ENCODE measurements around the gene PHF21A. TPM values are rescaled to one million over a fixed set of nuclear protein-coding genes. Genes with fewer than 3 reads are reported as not detected.

Gene PHF21A
- total and polyA plus RNA-seq, 2 of the 8 experiments (the other 6 are each of a cell fraction or from before 2014, with no cell fraction given), result 17.6 to 40.3 TPM

DNA sequence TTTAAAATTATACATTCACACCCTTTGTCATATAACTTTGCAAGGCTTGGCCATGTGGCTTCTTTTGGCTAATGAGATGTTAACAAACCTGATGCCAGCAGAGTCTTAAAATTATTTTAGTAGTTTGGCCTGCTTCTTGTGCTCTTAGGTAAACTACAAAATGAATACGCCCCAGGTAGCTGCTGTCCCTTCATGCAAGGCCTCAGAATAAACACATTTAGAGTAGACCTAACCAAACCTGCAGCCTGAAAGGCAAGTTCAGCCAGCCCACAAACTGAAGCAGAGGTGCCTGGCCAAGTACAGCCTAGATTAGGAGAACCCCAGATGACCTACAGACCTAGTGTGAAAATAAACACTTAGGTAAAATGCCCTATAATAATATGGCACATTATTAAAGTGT, 50.2 kb downstream of the PHF21A start (continued):
- TF ChIP-seq, protein P1, sequence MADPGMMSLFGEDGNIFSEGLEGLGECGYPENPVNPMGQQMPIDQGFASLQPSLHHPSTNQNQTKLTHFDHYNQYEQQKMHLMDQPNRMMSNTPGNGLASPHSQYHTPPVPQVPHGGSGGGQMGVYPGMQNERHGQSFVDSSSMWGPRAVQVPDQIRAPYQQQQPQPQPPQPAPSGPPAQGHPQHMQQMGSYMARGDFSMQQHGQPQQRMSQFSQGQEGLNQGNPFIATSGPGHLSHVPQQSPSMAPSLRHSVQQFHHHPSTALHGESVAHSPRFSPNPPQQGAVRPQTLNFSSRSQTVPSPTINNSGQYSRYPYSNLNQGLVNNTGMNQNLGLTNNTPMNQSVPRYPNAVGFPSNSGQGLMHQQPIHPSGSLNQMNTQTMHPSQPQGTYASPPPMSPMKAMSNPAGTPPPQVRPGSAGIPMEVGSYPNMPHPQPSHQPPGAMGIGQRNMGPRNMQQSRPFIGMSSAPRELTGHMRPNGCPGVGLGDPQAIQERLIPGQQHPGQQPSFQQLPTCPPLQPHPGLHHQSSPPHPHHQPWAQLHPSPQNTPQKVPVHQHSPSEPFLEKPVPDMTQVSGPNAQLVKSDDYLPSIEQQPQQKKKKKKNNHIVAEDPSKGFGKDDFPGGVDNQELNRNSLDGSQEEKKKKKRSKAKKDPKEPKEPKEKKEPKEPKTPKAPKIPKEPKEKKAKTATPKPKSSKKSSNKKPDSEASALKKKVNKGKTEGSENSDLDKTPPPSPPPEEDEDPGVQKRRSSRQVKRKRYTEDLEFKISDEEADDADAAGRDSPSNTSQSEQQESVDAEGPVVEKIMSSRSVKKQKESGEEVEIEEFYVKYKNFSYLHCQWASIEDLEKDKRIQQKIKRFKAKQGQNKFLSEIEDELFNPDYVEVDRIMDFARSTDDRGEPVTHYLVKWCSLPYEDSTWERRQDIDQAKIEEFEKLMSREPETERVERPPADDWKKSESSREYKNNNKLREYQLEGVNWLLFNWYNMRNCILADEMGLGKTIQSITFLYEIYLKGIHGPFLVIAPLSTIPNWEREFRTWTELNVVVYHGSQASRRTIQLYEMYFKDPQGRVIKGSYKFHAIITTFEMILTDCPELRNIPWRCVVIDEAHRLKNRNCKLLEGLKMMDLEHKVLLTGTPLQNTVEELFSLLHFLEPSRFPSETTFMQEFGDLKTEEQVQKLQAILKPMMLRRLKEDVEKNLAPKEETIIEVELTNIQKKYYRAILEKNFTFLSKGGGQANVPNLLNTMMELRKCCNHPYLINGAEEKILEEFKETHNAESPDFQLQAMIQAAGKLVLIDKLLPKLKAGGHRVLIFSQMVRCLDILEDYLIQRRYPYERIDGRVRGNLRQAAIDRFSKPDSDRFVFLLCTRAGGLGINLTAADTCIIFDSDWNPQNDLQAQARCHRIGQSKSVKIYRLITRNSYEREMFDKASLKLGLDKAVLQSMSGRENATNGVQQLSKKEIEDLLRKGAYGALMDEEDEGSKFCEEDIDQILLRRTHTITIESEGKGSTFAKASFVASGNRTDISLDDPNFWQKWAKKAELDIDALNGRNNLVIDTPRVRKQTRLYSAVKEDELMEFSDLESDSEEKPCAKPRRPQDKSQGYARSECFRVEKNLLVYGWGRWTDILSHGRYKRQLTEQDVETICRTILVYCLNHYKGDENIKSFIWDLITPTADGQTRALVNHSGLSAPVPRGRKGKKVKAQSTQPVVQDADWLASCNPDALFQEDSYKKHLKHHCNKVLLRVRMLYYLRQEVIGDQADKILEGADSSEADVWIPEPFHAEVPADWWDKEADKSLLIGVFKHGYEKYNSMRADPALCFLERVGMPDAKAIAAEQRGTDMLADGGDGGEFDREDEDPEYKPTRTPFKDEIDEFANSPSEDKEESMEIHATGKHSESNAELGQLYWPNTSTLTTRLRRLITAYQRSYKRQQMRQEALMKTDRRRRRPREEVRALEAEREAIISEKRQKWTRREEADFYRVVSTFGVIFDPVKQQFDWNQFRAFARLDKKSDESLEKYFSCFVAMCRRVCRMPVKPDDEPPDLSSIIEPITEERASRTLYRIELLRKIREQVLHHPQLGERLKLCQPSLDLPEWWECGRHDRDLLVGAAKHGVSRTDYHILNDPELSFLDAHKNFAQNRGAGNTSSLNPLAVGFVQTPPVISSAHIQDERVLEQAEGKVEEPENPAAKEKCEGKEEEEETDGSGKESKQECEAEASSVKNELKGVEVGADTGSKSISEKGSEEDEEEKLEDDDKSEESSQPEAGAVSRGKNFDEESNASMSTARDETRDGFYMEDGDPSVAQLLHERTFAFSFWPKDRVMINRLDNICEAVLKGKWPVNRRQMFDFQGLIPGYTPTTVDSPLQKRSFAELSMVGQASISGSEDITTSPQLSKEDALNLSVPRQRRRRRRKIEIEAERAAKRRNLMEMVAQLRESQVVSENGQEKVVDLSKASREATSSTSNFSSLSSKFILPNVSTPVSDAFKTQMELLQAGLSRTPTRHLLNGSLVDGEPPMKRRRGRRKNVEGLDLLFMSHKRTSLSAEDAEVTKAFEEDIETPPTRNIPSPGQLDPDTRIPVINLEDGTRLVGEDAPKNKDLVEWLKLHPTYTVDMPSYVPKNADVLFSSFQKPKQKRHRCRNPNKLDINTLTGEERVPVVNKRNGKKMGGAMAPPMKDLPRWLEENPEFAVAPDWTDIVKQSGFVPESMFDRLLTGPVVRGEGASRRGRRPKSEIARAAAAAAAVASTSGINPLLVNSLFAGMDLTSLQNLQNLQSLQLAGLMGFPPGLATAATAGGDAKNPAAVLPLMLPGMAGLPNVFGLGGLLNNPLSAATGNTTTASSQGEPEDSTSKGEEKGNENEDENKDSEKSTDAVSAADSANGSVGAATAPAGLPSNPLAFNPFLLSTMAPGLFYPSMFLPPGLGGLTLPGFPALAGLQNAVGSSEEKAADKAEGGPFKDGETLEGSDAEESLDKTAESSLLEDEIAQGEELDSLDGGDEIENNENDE (IDR thresholded peaks at IDR 0.05; ENCODE audit: insufficient replicate concordance, low read length), result no peak
- TF ChIP-seq BRCA1 (IDR thresholded peaks at IDR 0.05; ENCODE audit: low read depth, low read length) (no peak), CHD2 (IDR thresholded peaks at IDR 0.05; ENCODE audit: low read length) (no peak), NRF1 (IDR thresholded peaks at IDR 0.05; ENCODE audit: low read depth, low read length) (no peak)
